HL-60 (cell line): Measurements from ENCODE around the gene HSPA4.

Experiments used
- GABPA ChIP-seq: IDR thresholded peaks from 2 replicates; pipeline ENCODE4 v1.6.1; 2012; ENCODE audit warnings: low read depth
- POLR2AphosphoS5 ChIP-seq: IDR thresholded peaks from 2 replicates; pipeline ENCODE4 v1.6.1; 2012; ENCODE audit warnings: low read depth
- TF ChIP-seq, protein P1 (sequence below): IDR thresholded peaks from one replicate; pipeline ENCODE4 v1.5.1; 2011; ENCODE audit warnings: low read length, control low read depth, inconsistent platforms; ENCODE audit not compliant: insufficient read depth
- TF ChIP-seq, protein P2 (sequence below): IDR thresholded peaks from 2 replicates; pipeline ENCODE4 v1.6.1; 2012; ENCODE audit warnings: low read depth; ENCODE audit not compliant: insufficient replicate concordance

DNA sequence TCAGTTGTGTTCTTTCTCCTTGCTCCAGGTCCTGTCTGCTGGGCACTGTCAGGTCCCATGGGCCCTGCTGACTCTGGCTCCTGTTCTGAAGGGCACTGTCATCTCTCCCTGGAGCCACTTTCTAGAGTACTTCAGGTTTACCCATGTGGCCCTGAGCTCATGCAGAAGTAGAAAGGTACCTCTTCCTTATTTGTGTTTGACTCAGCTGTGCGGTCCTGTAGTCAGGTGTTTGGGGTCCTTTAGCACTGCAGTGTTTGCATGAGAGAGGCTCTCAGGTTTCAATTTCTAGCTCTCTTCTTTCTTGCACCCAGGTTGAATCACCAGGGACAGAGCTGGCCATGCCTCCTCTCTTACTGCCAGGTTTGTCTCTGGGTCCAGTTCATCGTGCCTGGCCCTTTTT, 71.5 kb downstream of the HSPA4 start:
- TF ChIP-seq, protein P1, sequence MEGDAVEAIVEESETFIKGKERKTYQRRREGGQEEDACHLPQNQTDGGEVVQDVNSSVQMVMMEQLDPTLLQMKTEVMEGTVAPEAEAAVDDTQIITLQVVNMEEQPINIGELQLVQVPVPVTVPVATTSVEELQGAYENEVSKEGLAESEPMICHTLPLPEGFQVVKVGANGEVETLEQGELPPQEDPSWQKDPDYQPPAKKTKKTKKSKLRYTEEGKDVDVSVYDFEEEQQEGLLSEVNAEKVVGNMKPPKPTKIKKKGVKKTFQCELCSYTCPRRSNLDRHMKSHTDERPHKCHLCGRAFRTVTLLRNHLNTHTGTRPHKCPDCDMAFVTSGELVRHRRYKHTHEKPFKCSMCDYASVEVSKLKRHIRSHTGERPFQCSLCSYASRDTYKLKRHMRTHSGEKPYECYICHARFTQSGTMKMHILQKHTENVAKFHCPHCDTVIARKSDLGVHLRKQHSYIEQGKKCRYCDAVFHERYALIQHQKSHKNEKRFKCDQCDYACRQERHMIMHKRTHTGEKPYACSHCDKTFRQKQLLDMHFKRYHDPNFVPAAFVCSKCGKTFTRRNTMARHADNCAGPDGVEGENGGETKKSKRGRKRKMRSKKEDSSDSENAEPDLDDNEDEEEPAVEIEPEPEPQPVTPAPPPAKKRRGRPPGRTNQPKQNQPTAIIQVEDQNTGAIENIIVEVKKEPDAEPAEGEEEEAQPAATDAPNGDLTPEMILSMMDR = no peak
- TF ChIP-seq POLR2AphosphoS5 (no peak), GABPA (no peak)
- TF ChIP-seq, protein P2, sequence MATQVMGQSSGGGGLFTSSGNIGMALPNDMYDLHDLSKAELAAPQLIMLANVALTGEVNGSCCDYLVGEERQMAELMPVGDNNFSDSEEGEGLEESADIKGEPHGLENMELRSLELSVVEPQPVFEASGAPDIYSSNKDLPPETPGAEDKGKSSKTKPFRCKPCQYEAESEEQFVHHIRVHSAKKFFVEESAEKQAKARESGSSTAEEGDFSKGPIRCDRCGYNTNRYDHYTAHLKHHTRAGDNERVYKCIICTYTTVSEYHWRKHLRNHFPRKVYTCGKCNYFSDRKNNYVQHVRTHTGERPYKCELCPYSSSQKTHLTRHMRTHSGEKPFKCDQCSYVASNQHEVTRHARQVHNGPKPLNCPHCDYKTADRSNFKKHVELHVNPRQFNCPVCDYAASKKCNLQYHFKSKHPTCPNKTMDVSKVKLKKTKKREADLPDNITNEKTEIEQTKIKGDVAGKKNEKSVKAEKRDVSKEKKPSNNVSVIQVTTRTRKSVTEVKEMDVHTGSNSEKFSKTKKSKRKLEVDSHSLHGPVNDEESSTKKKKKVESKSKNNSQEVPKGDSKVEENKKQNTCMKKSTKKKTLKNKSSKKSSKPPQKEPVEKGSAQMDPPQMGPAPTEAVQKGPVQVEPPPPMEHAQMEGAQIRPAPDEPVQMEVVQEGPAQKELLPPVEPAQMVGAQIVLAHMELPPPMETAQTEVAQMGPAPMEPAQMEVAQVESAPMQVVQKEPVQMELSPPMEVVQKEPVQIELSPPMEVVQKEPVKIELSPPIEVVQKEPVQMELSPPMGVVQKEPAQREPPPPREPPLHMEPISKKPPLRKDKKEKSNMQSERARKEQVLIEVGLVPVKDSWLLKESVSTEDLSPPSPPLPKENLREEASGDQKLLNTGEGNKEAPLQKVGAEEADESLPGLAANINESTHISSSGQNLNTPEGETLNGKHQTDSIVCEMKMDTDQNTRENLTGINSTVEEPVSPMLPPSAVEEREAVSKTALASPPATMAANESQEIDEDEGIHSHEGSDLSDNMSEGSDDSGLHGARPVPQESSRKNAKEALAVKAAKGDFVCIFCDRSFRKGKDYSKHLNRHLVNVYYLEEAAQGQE = no peak
